GM23338 (cell line): Measurements from ENCODE around the gene VASN. TPM values are rescaled to one million over a fixed set of nuclear protein-coding genes. Genes with fewer than 3 reads are reported as not detected.
A peak's percentile ranks its signal among the peaks of the same experiment; 100 is the strongest.

Source experiments
- ATAC-seq: fragments of 200-7000 bp; cut with Tn5 transposase; 3 replicates; pipeline ENCODE4 v1.9.1; 2020
- DNase-seq: peaks from one replicate; pipeline ENCODE4 v3.0.0-alpha.2; 2015; ENCODE audit warnings: low spot score
- H2AFZ ChIP-seq: fragments of 200-600 bp; sonication (generic); 2 replicates; pipeline ENCODE4 v1.8.0; 2016; ENCODE audit warnings: antibody characterized with exemption, mild to moderate bottlenecking, moderate library complexity
- H3F3A ChIP-seq: fragments of 200-600 bp; sonication (generic); replicated peaks from 2 replicates; pipeline ENCODE4 v1.8.0; 2017; ENCODE audit warnings: antibody characterized with exemption, mixed run types, low read depth
- H3K27ac ChIP-seq: fragments of 200-600 bp; sonication (generic); 2 replicates; pipeline ENCODE4 v1.6.1; 2016; ENCODE audit warnings: low read depth
- H3K27me3 ChIP-seq: fragments of 200-600 bp; sonication (generic); 2 replicates; pipeline ENCODE4 v1.8.0; 2016; ENCODE audit warnings: mild to moderate bottlenecking, mixed run types, moderate library complexity; ENCODE audit not compliant: insufficient read depth
- H3K36me3 ChIP-seq: fragments of 200-600 bp; sonication (generic); 2 replicates; pipeline ENCODE4 v1.8.0; 2016; ENCODE audit warnings: mild to moderate bottlenecking; ENCODE audit not compliant: insufficient read depth
- H3K4me1 ChIP-seq: fragments of 200-600 bp; sonication (generic); 2 replicates; pipeline ENCODE4 v1.8.0; 2016; ENCODE audit warnings: mild to moderate bottlenecking, moderate library complexity; ENCODE audit not compliant: insufficient read depth
- H3K4me2 ChIP-seq: fragments of 200-600 bp; sonication (generic); 2 replicates; pipeline ENCODE4 v1.7.1; 2017; ENCODE audit warnings: mixed run types
- H3K4me3 ChIP-seq: fragments of 200-600 bp; sonication (generic); 2 replicates; pipeline ENCODE4 v1.6.1; 2016; ENCODE audit warnings: mixed run types
- H3K79me2 ChIP-seq: fragments of 200-600 bp; sonication (generic); replicated peaks from 2 replicates; pipeline ENCODE4 v1.8.0; 2017; ENCODE audit warnings: mild to moderate bottlenecking; ENCODE audit not compliant: insufficient read depth
- H3K9me2 ChIP-seq: fragments of 200-600 bp; sonication (generic); 2 replicates; pipeline ENCODE4 v1.8.0; 2017; ENCODE audit not compliant: insufficient read depth
- H4K20me1 ChIP-seq: fragments of 200-600 bp; sonication (generic); replicated peaks from 2 replicates; pipeline ENCODE4 v1.8.0; 2017; ENCODE audit warnings: mild to moderate bottlenecking; ENCODE audit not compliant: insufficient read depth
- H3K27ac Mint-ChIP-seq: 2 replicates; pipeline ENCODE4 v1.8.0; 2020; ENCODE audit warnings: inconsistent platforms, mild to moderate bottlenecking, moderate library complexity, mixed read lengths
- H3K27me3 Mint-ChIP-seq: 3 replicates; pipeline ENCODE4 v1.8.0; 2022; ENCODE audit warnings: low read depth, mild to moderate bottlenecking, moderate library complexity, mixed read lengths, inconsistent platforms; ENCODE audit not compliant: insufficient read depth, poor library complexity
- H3K36me3 Mint-ChIP-seq: 3 replicates; pipeline ENCODE4 v1.8.0; 2021; ENCODE audit warnings: low read depth, mild to moderate bottlenecking, inconsistent platforms, moderate library complexity, mixed read lengths
- H3K4me1 Mint-ChIP-seq: 3 replicates; pipeline ENCODE4 v1.8.0; 2020; ENCODE audit warnings: mild to moderate bottlenecking, inconsistent platforms, mixed read lengths
- H3K4me3 Mint-ChIP-seq: 3 replicates; pipeline ENCODE4 v1.8.0; 2021; ENCODE audit warnings: moderate library complexity, mild to moderate bottlenecking, inconsistent platforms, mixed read lengths
- H3K9me3 Mint-ChIP-seq: 3 replicates; pipeline ENCODE4 v1.8.0; 2020; ENCODE audit warnings: moderate library complexity, mild to moderate bottlenecking, inconsistent platforms, mixed read lengths
- CREB1 ChIP-seq: fragments of 250-450 bp; sonication (Bioruptor Pico); IDR thresholded peaks from 2 replicates; pipeline ENCODE4 v1.5.0; 2020; ENCODE audit warnings: low read depth, mild to moderate bottlenecking, moderate library complexity
- POLR2AphosphoS5 ChIP-seq: IDR thresholded peaks from 2 replicates; pipeline ENCODE4 v1.6.1; 2016; ENCODE audit warnings: antibody characterized with exemption, low read depth
- polyA plus RNA-seq: library from polyadenylated mRNA; unstranded; fragments of >200 nt; fragmentation: Nextera tagmentation; extraction: Ambion mirVana; gene quantifications from 2 replicates; pipeline ENCODE4 v1.2.1, GENCODE V29; 2016
- total RNA-seq: library from RNA; depleted of rRNA; stranded (reverse); fragments of >200 nt; shearing (Covaris generic); gene quantifications from 2 replicates; pipeline ENCODE4 v1.2.3, GENCODE V29; 2014
- TF ChIP-seq, protein P1 (sequence below), 2 experiments: fragments of 200-600 bp in 1 of 2; sonication (generic) in 1 of 2; conservative IDR thresholded peaks; 2 replicates each; pipeline versions ENCODE4 v1.5.1 to v1.6.1; 2016 to 2017; ENCODE audit warnings: antibody characterized with exemption in 2 of 2, low read depth in 2 of 2, mild to moderate bottlenecking in 2 of 2, moderate library complexity in 1 of 2

The VASN gene
- total and polyA plus RNA-seq, 2 experiments from 2014 or later, result 8.0 to 15.5 TPM

- TF ChIP-seq, protein P1, sequence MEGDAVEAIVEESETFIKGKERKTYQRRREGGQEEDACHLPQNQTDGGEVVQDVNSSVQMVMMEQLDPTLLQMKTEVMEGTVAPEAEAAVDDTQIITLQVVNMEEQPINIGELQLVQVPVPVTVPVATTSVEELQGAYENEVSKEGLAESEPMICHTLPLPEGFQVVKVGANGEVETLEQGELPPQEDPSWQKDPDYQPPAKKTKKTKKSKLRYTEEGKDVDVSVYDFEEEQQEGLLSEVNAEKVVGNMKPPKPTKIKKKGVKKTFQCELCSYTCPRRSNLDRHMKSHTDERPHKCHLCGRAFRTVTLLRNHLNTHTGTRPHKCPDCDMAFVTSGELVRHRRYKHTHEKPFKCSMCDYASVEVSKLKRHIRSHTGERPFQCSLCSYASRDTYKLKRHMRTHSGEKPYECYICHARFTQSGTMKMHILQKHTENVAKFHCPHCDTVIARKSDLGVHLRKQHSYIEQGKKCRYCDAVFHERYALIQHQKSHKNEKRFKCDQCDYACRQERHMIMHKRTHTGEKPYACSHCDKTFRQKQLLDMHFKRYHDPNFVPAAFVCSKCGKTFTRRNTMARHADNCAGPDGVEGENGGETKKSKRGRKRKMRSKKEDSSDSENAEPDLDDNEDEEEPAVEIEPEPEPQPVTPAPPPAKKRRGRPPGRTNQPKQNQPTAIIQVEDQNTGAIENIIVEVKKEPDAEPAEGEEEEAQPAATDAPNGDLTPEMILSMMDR (conservative IDR thresholded peaks at IDR 0.05; ENCODE audit: low read depth in 2 of 2), result peak; percentile 88 to 90
- no peak for TF ChIP-seq CREB1 (CRISPR knock-in tag)
- Histone ChIP-seq H3K27me3 (no peaks in the 10 kb centered on the region), H3K9me2 (no peaks in the 10 kb centered on the region), H3K27ac (0 out of 2 replicates have a peak overlapping the region, but pooled peaks have one; percentile 66), H4K20me1 (0 out of 2 replicates have a peak, but pooled peaks cover 2% of the 10 kb centered on the region), H3K4me3 (no peak overlapping the region), H3K4me1 (no peaks in the 10 kb centered on the region), H2AFZ (no peak overlapping the region), H3K36me3 (no peaks in the 10 kb centered on the region), H3K79me2 (no peaks in the 10 kb centered on the region), H3F3A (0 out of 2 replicates have a peak, but pooled peaks cover 5% of the 10 kb centered on the region), H3K4me2 (no peak overlapping the region)
- H3K9me3 Mint-ChIP-seq, result no peaks in the 10 kb centered on the region; the same call in 2 of the 3 replicates
- peak; percentile 96 for DNase-seq
- no peak overlapping the region for H3K4me3 Mint-ChIP-seq
- H3K4me1 Mint-ChIP-seq, result peaks cover 16% of the 10 kb centered on the region
- H3K27me3 Mint-ChIP-seq, result peaks cover 10% of the 10 kb centered on the region
- H3K27ac Mint-ChIP-seq, result no peak overlapping the region
- ATAC-seq, result peak; percentile 85
- peaks cover 3% of the 10 kb centered on the region; the same call in 1 of the 3 replicates for H3K36me3 Mint-ChIP-seq
These were observed 32.8 kb downstream of the VASN start for GRCh38 chr16:4404247-4404966.

DNA sequence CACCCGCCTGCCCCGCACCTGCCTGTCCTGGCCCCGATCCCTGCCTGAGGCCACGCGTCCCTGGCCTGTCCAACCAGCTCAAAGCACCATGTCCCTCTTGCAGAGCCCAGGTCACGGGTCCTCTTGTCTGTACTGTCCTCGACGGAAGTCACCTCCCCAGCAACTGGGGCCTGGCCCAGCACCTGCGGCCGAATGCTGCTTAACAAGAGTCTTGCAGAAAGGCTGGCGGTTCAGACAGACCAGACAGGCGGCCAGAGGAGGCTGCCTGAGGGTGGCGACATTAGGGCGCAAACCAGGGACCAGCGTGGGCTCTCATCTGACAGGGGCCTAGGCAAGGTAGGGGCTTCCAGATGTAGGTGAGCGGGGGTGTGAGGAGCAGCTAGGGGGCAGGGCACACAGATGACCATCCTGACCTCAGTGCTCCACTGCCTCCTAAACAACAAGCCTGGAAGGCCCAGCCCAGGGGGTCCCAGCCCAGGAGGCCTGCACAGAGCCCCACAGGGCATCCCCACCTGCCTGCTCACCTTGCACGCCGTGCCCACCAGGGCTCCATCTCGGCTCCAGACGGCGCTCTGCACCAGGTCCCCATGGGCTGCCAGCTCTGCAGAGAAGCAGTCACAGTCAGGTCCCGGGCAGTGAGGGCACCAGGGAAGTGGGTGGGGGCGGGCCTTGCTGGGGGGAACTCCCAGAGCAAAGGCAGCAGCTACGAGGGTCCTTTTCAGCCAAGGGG is 33.5 kb downstream of the VASN start:
- TF ChIP-seq, protein P1 (conservative IDR thresholded peaks at IDR 0.05; ENCODE audit: low read depth in 2 of 2), result peak in 1 of 2 experiments; percentile 53; a peak in 2 of 4 replicates
- no peak for TF ChIP-seq POLR2AphosphoS5
- no peak for ATAC-seq
- Mint-ChIP-seq H3K4me1 (peaks cover 16% of the 10 kb centered on the region), H3K27ac (no peak overlapping the region), H3K4me3 (no peak overlapping the region), H3K27me3 (peaks cover 10% of the 10 kb centered on the region), H3K9me3 (no peaks in the 10 kb centered on the region; the same call in 2 of the 3 replicates), H3K36me3 (peaks cover 3% of the 10 kb centered on the region; the same call in 1 of the 3 replicates)
- H3K9me2 ChIP-seq, result no peaks in the 10 kb centered on the region
- no peaks in the 10 kb centered on the region for H3K27me3 ChIP-seq
- H3K4me2 ChIP-seq, result no peak overlapping the region
- 0 out of 2 replicates have a peak, but pooled peaks cover 2% of the 10 kb centered on the region for H4K20me1 ChIP-seq
- no peaks in the 10 kb centered on the region for H3K36me3 ChIP-seq
- H3K27ac ChIP-seq, result peak overlapping the region; percentile 66; the same call in 1 of the 2 replicates
- no peak overlapping the region for H3K4me3 ChIP-seq
- no peaks in the 10 kb centered on the region for H3K79me2 ChIP-seq
- no peak for DNase-seq
- 0 out of 2 replicates have a peak, but pooled peaks cover 5% of the 10 kb centered on the region for H3F3A ChIP-seq
- H3K4me1 ChIP-seq, result no peaks in the 10 kb centered on the region
- no peak overlapping the region for H2AFZ ChIP-seq
